DOHH2 (cell line): ENCODE results near the gene SLC5A11.

Experiments
- H3F3A ChIP-seq: fragments of 200-600 bp; sonication (generic), shearing (Covaris generic); 2 replicates; pipeline ENCODE4 v1.6.0; 2016; ENCODE audit warnings: antibody characterized with exemption, mild to moderate bottlenecking; ENCODE audit not compliant: control insufficient read depth, insufficient read depth
- H3K27ac ChIP-seq: fragments of 200-600 bp; sonication (generic); 2 replicates; pipeline ENCODE4 v1.5.1; 2014; ENCODE audit warnings: low read depth, mild to moderate bottlenecking, low read length, moderate library complexity
- H3K27me3 ChIP-seq: fragments of 200-600 bp; sonication (generic); 2 replicates; pipeline ENCODE4 v1.6.1; 2014; ENCODE audit warnings: mild to moderate bottlenecking, low read length, mixed read lengths; ENCODE audit not compliant: control insufficient read depth
- H3K36me3 ChIP-seq: fragments of 200-600 bp; sonication (generic); 2 replicates; pipeline ENCODE4 v1.6.1; 2014; ENCODE audit warnings: mild to moderate bottlenecking, low read length, moderate library complexity, mixed read lengths; ENCODE audit not compliant: control insufficient read depth
- H3K4me1 ChIP-seq: fragments of 200-600 bp; sonication (generic); 2 replicates; pipeline ENCODE4 v1.6.1; 2014; ENCODE audit warnings: mild to moderate bottlenecking, low read length, mixed read lengths; ENCODE audit not compliant: control insufficient read depth
- H3K4me2 ChIP-seq: fragments of 200-600 bp; sonication (generic); 2 replicates; pipeline ENCODE4 v1.6.0; 2014; ENCODE audit warnings: mild to moderate bottlenecking, low read length, moderate library complexity
- H3K4me3 ChIP-seq: fragments of 200-600 bp; sonication (generic); 2 replicates; pipeline ENCODE4 v1.5.1; 2014; ENCODE audit warnings: mild to moderate bottlenecking, low read length, mixed read lengths
- H3K79me2 ChIP-seq: fragments of 200-600 bp; sonication (generic); 2 replicates; pipeline ENCODE4 v1.6.1; 2014; ENCODE audit warnings: mild to moderate bottlenecking, low read length, mixed read lengths; ENCODE audit not compliant: control insufficient read depth
- H3K9me2 ChIP-seq: fragments of 200-600 bp; sonication (generic); replicated peaks from 2 replicates; pipeline ENCODE4 v1.6.1; 2014; ENCODE audit warnings: mild to moderate bottlenecking, low read length, mixed read lengths; ENCODE audit not compliant: control insufficient read depth
- H3K9me3 ChIP-seq: fragments of 200-600 bp; sonication (generic); 2 replicates; pipeline ENCODE4 v1.6.1; 2014; ENCODE audit warnings: antibody characterized with exemption, low read length, mixed read lengths; ENCODE audit not compliant: control insufficient read depth, insufficient read depth
- H4K20me1 ChIP-seq: fragments of 200-600 bp; sonication (generic); 2 replicates; pipeline ENCODE4 v1.6.0; 2014; ENCODE audit warnings: low read depth, mild to moderate bottlenecking, antibody characterized with exemption, low read length, moderate library complexity; ENCODE audit not compliant: control insufficient read depth, insufficient read depth
- EZH2phosphoT487 ChIP-seq: fragments of 200-600 bp; sonication (generic); IDR thresholded peaks from 2 replicates; pipeline ENCODE4 v1.6.1; 2017; ENCODE audit warnings: borderline replicate concordance, mild to moderate bottlenecking, antibody characterized with exemption, low read length, moderate library complexity, mixed read lengths
- TF ChIP-seq, protein P1 (sequence below): fragments of 200-600 bp; sonication (generic); IDR thresholded peaks from one replicate; pipeline ENCODE4 v1.5.1; 2014; ENCODE audit warnings: antibody characterized with exemption, mild to moderate bottlenecking, low read depth, low read length; ENCODE audit not compliant: poor library complexity, severe bottlenecking

Gene SLC5A11

DNA sequence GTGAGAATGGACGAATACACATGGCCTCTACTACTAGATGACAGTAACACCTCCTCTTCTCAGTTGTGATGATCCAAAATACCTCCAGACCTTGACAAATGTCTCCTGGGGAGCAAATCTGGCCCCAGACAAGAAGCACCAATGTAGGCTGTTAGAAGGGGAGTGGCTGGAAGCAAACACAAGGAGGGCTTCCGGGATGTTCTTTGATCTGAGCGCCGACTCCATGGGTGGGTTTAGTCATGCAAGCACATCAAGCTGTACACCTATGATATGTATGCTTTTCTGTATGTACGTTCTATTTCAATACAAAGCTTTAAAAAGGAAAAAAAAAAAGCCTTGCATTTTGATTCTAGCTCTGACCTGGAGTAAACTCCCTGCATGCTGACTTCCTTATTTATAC is 108.0 kb downstream of the SLC5A11 start:
- no peak overlapping the region for H3K27ac ChIP-seq
- no peak for TF ChIP-seq EZH2phosphoT487
- TF ChIP-seq, protein P1, sequence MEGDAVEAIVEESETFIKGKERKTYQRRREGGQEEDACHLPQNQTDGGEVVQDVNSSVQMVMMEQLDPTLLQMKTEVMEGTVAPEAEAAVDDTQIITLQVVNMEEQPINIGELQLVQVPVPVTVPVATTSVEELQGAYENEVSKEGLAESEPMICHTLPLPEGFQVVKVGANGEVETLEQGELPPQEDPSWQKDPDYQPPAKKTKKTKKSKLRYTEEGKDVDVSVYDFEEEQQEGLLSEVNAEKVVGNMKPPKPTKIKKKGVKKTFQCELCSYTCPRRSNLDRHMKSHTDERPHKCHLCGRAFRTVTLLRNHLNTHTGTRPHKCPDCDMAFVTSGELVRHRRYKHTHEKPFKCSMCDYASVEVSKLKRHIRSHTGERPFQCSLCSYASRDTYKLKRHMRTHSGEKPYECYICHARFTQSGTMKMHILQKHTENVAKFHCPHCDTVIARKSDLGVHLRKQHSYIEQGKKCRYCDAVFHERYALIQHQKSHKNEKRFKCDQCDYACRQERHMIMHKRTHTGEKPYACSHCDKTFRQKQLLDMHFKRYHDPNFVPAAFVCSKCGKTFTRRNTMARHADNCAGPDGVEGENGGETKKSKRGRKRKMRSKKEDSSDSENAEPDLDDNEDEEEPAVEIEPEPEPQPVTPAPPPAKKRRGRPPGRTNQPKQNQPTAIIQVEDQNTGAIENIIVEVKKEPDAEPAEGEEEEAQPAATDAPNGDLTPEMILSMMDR = no peak
- H3K4me3 ChIP-seq = no peak overlapping the region
- H3F3A ChIP-seq = no peaks in the 10 kb centered on the region
- no peaks in the 10 kb centered on the region for H3K27me3 ChIP-seq
- H3K4me1 ChIP-seq = no peaks in the 10 kb centered on the region
- no peaks in the 10 kb centered on the region for H3K9me2 ChIP-seq
- H3K4me2 ChIP-seq = no peak overlapping the region
- no peaks in the 10 kb centered on the region for H3K79me2 ChIP-seq
- no peaks in the 10 kb centered on the region for H3K36me3 ChIP-seq
- no peaks in the 10 kb centered on the region for H3K9me3 ChIP-seq
- H4K20me1 ChIP-seq = no peaks in the 10 kb centered on the region

DNA sequence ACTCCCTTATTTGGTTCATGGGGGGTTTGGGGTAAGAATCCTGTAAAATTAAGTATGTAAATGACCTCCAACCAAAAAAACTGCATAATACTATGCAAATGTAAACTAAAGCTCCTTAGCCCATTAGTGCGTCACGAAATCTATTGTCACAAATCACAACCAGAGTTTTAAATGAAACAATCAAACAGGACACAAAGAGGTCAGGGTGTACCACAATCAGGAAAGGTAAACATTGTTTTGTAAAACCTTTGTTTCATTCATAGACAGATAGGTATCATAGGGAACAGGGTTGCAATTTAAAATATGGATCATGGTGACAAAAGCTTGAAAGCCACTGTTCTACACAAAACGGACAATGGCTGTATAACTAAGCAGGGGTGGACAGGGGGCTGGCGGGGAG is 108.4 kb downstream of the SLC5A11 start:
- Histone ChIP-seq H3K4me1 (no peaks in the 10 kb centered on the region), H3K9me3 (no peaks in the 10 kb centered on the region), H4K20me1 (no peaks in the 10 kb centered on the region), H3K79me2 (no peaks in the 10 kb centered on the region), H3K9me2 (no peaks in the 10 kb centered on the region), H3K4me3 (no peak overlapping the region), H3K4me2 (no peak overlapping the region), H3K27me3 (no peaks in the 10 kb centered on the region), H3K36me3 (no peaks in the 10 kb centered on the region), H3F3A (no peaks in the 10 kb centered on the region), H3K27ac (no peak overlapping the region)
- TF ChIP-seq, protein P1 = no peak
- no peak for TF ChIP-seq EZH2phosphoT487

GRCh38 chr16:24955975-24956731 is 110.4 kb downstream of the SLC5A11 start:
- Histone ChIP-seq H3K9me2 (no peaks in the 10 kb centered on the region), H3K4me3 (no peak overlapping the region), H3K36me3 (no peaks in the 10 kb centered on the region), H4K20me1 (no peaks in the 10 kb centered on the region), H3K27me3 (no peaks in the 10 kb centered on the region), H3K79me2 (no peaks in the 10 kb centered on the region), H3K4me2 (no peak overlapping the region), H3K27ac (no peak overlapping the region), H3K9me3 (no peaks in the 10 kb centered on the region), H3F3A (no peaks in the 10 kb centered on the region), H3K4me1 (no peaks in the 10 kb centered on the region)
- TF ChIP-seq, protein P1 = no peak
- TF ChIP-seq EZH2phosphoT487 = no peak
